GM19438 (cell line): ENCODE results near the gene CDCP2.
"Not testable (repeated sequence)": the region's sequence is repeated elsewhere in the genome, so short reads cannot be mapped to it uniquely, and the experiment has no call there.

Experiments used
- ATAC-seq: cut with Tn5 transposase; IDR thresholded peaks from one replicate; pipeline ENCODE4 v1.9.1; 2021; ENCODE audit warnings: low read depth; ENCODE audit not compliant: unreplicated experiment

CDCP2 gene

DNA sequence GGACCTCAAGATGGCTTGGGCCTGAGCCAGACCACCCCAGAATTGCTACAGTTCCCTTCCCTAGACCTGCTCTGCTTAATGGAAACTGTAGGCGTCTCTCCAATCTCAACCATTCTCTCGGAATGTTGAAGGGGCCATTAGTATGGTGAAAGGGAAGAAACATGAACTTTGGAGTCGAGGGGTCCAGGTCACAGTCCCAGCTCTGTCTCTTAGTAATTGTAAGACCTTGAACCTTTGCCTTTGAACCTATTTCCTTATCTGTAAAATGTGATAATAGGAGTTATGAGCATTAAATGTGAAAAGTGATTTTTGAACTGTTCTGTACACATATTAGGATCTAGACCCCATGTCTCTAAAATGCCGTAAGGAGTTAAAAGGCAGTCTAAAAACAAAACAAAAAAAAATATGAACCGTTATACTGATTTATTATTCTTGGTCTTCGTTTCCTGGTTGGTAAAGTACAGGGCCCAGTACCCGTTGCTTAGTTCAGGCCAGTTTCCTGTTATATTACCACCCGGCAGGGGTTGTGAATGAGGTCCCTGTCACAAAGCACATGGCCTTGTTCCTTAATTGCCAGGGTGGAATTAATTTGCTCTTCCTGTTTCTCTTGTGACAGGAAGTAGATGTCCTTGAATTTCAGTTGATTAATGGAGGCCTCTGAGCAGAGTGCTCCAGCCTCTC lies 57.1 kb downstream of the CDCP2 start:
- no peak for ATAC-seq

DNA sequence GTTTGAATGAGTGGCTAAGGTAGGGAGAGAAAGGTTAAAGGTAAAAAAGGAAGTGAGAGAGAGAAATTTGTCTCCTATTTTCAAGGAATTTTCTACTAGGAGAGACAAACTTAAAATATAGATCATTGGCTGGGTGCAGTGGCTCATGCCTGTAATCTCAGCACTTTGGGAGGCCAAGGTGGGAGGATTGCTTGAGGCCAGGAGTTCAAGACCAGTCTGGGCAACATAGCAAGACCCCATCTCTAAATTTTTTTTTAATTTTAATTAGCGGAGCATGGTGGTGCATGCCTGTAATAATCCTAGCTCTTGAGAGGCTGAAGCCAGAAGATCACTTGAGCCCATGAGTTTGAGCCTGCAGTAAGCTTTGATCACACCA lies 58.1 kb downstream of the CDCP2 start:
- not testable (repeated sequence) for ATAC-seq

DNA sequence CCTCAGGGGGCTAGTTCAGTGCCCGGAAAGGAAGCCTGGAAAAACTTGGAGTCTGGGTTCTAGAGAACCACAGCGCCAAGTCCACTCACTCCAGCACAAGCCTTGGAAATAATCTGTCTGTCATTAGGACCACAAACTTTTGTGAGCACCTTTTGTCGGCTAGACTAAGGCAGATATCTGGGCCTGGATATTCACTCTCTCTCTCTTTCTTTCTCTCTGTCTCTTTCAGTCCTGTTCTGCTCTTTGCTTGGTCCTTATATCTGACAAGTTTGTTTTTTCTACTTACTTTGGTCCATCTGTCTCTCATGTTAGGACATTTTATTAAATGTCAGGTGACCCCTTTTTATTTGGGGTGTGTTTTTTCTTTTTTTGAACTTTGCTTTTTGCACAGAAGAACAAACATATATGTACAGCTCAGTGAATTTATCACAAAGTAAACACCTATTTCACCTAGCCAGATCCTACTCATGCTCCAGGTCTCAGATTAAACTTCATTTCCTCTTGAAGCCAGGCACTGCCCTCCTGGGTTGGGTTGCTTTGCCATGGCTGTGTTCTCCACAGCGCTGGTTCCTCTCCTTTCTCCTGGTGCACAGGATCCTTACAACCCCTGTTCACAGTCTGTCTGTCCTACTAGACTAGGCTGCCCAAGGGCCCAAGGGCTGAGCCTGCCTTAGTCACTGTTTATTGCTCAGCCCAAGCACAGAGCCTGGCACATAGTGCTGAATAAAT lies 58.6 kb downstream of the CDCP2 start:
- no peak for ATAC-seq

DNA sequence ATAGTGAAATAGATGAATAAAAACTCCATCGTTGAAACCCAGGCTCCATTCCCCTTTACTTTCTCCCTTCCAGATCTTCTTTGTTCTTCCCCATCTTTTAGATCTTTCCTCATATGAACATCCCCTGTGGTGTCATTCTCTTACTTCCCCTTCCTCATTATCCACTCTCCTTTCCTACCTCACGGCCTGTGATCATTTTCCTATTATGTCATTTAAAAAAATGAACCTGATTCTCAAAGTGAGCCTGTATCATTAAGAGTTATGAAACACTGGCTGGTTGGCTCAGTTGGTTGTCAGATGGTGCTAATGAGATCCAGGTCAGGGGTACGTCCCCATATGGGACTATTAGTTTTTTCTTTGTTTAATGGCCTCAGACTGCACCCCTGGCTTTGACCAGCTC lies 61.1 kb downstream of the CDCP2 start:
- no peak for ATAC-seq

DNA sequence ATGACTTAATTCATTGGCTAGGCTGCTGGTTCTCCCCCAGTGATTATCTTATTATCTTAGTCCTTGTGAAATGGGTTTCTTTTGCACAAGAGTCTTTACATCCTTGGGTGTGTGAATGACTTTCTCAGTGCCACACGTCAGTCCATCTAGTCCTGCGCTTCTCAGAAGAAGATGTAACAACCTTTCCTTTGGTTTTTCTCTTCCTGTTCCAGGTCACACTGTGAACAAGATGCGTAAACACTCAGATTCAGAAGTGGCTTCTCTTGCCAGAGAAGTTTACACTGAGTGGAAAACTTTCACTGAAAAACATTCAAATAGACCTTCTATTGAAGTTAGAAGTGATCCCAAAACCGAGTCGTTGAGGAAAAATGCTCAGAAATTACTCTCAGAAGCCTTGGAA lies 64.4 kb downstream of the CDCP2 start:
- no peak for ATAC-seq

DNA sequence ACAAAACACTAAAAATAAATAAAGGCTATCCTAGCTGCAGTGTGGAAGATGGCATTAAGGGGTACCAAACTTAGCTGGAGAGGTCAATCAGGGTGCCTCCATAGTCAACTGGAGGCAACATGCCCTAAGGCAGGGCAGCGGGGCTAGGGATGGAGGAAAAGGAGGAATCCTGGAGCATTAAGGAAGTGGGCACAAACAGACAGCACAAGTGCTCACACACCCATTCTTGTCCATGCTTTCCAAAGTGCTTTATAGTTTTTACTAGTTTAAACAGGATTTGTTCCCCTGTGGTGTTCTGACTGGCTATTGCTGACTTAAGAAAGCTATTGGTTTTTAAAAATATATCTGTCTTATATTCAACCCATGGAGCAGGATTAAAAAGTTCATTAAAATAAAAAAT lies 66.0 kb downstream of the CDCP2 start:
- ATAC-seq, result no peak

DNA sequence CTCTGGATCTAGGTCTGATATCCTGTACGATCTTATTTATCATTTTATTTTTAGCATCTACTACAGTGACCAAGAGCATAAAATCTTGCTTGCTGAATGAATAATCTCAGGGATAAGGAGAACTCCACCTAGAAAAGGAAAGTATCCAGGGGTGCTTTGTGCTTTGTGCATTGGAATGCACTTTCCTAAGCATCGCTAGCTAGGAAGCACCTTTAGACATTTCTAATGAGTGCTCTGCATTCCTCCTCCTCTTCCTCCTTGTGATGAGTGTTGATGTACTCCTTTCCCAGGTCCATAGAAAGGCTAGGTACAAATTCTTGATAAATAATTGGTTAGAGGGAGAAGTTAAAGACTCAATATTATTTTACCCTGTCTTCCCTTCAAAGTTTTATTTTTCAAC lies 68.0 kb downstream of the CDCP2 start:
- ATAC-seq, result no peak
